GM12878 (cell line): ENCODE results near the gene MAP1LC3B.

Source experiments
- ASH2L ChIP-seq: fragments of 300-600, 200-600 bp; sonication (generic); IDR thresholded peaks from 2 replicates; pipeline ENCODE4 v1.6.1; 2017; ENCODE audit warnings: low read depth, mild to moderate bottlenecking, borderline replicate concordance
- CHD1 ChIP-seq: IDR thresholded peaks from 2 replicates; pipeline ENCODE4 v1.6.1; 2012; ENCODE audit warnings: low read depth, low read length, improper control_type of control experiment
- EZH2 ChIP-seq: IDR thresholded peaks from 2 replicates; pipeline ENCODE4 v1.6.1; 2012; ENCODE audit warnings: low read depth, mild to moderate bottlenecking, control low read depth, inconsistent platforms, low read length, borderline replicate concordance; ENCODE audit not compliant: control insufficient read depth
- GABPA ChIP-seq: IDR thresholded peaks from 2 replicates; pipeline ENCODE4 v1.6.1; 2014; ENCODE audit warnings: antibody characterized with exemption, low read depth, mild to moderate bottlenecking, inconsistent platforms
- HDAC6 ChIP-seq: fragments of 200-600 bp; sonication (generic); IDR thresholded peaks from one replicate; pipeline ENCODE4 v1.8.0; 2017; ENCODE audit warnings: antibody characterized with exemption; ENCODE audit not compliant: unreplicated experiment
- NRF1 ChIP-seq: conservative IDR thresholded peaks from 2 replicates; pipeline ENCODE4 v1.6.1; 2011; ENCODE audit warnings: mild to moderate bottlenecking, low read depth, low read length, improper control_type of control experiment
- PBX3 ChIP-seq: IDR thresholded peaks from 2 replicates; pipeline ENCODE4 v1.6.1; 2011; ENCODE audit warnings: mild to moderate bottlenecking, low read depth, low read length, moderate library complexity; ENCODE audit not compliant: insufficient replicate concordance
- POLR2A ChIP-seq: IDR thresholded peaks from 2 replicates; pipeline ENCODE4 v1.6.1; 2011; ENCODE audit warnings: low read depth, mild to moderate bottlenecking, low read length
- YY1 ChIP-seq: IDR thresholded peaks from 2 replicates; pipeline ENCODE4 v1.6.1; 2011; ENCODE audit warnings: low read depth, mild to moderate bottlenecking, low read length
- TF ChIP-seq, protein P1 (sequence below), 3 experiments: IDR thresholded peaks in 2 of 3; conservative IDR thresholded peaks in 1 of 3; 2 replicates each; pipeline ENCODE4 v1.5.1; 2011; ENCODE audit warnings: low read depth in 3 of 3, low read length in 3 of 3, mild to moderate bottlenecking in 3 of 3, control low read depth in 2 of 3, moderate library complexity in 2 of 3, inconsistent platforms in 1 of 3, mixed read lengths in 1 of 3; ENCODE audit not compliant: control insufficient read depth in 2 of 3, insufficient read depth in 1 of 3; ENCODE audit errors: extremely low read depth in 1 of 3
- TF ChIP-seq, protein P2 (sequence below): fragments of 450-650 bp; IDR thresholded peaks from 2 replicates; pipeline ENCODE4 v1.6.1; 2018; ENCODE audit warnings: mild to moderate bottlenecking, low read depth, moderate library complexity; ENCODE audit not compliant: partially characterized antibody
- TF ChIP-seq, protein P3 (sequence below): fragments of 450-650 bp; IDR thresholded peaks from 2 replicates; pipeline ENCODE4 v1.6.1; 2017; ENCODE audit warnings: low read depth, mild to moderate bottlenecking, moderate library complexity
- TF ChIP-seq, protein P4 (sequence below): IDR thresholded peaks from 2 replicates; pipeline ENCODE4 v1.6.1; 2011; ENCODE audit warnings: borderline replicate concordance, low read depth, mild to moderate bottlenecking, moderate library complexity, low read length; ENCODE audit not compliant: insufficient read depth, poor library complexity, severe bottlenecking

- TF ChIP-seq EZH2 (no peak), GABPA (no peak), PBX3 (no peak), HDAC6 (no peak), CHD1 (no peak), POLR2A (no peak), NRF1 (no peak), YY1 (no peak), ASH2L (no peak)
- TF ChIP-seq, protein P1, sequence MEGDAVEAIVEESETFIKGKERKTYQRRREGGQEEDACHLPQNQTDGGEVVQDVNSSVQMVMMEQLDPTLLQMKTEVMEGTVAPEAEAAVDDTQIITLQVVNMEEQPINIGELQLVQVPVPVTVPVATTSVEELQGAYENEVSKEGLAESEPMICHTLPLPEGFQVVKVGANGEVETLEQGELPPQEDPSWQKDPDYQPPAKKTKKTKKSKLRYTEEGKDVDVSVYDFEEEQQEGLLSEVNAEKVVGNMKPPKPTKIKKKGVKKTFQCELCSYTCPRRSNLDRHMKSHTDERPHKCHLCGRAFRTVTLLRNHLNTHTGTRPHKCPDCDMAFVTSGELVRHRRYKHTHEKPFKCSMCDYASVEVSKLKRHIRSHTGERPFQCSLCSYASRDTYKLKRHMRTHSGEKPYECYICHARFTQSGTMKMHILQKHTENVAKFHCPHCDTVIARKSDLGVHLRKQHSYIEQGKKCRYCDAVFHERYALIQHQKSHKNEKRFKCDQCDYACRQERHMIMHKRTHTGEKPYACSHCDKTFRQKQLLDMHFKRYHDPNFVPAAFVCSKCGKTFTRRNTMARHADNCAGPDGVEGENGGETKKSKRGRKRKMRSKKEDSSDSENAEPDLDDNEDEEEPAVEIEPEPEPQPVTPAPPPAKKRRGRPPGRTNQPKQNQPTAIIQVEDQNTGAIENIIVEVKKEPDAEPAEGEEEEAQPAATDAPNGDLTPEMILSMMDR (IDR thresholded peaks at IDR 0.05 in 2 of 3, conservative IDR thresholded peaks at IDR 0.05 in 1 of 3; ENCODE audit: control insufficient read depth in 2 of 3, extremely low read depth in 1 of 3, insufficient read depth in 1 of 3, low read depth in 3 of 3, low read length in 3 of 3): no peak
- TF ChIP-seq, protein P2, sequence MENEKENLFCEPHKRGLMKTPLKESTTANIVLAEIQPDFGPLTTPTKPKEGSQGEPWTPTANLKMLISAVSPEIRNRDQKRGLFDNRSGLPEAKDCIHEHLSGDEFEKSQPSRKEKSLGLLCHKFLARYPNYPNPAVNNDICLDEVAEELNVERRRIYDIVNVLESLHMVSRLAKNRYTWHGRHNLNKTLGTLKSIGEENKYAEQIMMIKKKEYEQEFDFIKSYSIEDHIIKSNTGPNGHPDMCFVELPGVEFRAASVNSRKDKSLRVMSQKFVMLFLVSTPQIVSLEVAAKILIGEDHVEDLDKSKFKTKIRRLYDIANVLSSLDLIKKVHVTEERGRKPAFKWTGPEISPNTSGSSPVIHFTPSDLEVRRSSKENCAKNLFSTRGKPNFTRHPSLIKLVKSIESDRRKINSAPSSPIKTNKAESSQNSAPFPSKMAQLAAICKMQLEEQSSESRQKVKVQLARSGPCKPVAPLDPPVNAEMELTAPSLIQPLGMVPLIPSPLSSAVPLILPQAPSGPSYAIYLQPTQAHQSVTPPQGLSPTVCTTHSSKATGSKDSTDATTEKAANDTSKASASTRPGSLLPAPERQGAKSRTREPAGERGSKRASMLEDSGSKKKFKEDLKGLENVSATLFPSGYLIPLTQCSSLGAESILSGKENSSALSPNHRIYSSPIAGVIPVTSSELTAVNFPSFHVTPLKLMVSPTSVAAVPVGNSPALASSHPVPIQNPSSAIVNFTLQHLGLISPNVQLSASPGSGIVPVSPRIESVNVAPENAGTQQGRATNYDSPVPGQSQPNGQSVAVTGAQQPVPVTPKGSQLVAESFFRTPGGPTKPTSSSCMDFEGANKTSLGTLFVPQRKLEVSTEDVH: no peak
- TF ChIP-seq, protein P3, sequence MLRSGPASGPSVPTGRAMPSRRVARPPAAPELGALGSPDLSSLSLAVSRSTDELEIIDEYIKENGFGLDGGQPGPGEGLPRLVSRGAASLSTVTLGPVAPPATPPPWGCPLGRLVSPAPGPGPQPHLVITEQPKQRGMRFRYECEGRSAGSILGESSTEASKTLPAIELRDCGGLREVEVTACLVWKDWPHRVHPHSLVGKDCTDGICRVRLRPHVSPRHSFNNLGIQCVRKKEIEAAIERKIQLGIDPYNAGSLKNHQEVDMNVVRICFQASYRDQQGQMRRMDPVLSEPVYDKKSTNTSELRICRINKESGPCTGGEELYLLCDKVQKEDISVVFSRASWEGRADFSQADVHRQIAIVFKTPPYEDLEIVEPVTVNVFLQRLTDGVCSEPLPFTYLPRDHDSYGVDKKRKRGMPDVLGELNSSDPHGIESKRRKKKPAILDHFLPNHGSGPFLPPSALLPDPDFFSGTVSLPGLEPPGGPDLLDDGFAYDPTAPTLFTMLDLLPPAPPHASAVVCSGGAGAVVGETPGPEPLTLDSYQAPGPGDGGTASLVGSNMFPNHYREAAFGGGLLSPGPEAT: no peak
- TF ChIP-seq, protein P4, sequence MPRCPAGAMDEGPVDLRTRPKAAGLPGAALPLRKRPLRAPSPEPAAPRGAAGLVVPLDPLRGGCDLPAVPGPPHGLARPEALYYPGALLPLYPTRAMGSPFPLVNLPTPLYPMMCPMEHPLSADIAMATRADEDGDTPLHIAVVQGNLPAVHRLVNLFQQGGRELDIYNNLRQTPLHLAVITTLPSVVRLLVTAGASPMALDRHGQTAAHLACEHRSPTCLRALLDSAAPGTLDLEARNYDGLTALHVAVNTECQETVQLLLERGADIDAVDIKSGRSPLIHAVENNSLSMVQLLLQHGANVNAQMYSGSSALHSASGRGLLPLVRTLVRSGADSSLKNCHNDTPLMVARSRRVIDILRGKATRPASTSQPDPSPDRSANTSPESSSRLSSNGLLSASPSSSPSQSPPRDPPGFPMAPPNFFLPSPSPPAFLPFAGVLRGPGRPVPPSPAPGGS: no peak
Measured at GRCh38 chr16:87391324-87391949, 699 bp upstream of the MAP1LC3B start.
